PC-9 (cell line): ENCODE data around the gene TLK2. TPM values are rescaled to one million over a fixed set of nuclear protein-coding genes. Genes with fewer than 3 reads are reported as not detected.
"Not testable (repeated sequence)": the region's sequence is repeated elsewhere in the genome, so short reads cannot be mapped to it uniquely, and the experiment has no call there.

Experiments used
- BruUV-seq: library from RNA; stranded (reverse); fragments of 400-500 nt; replicated peaks from 2 replicates; lab custom pipeline; 2021; lab: Mats Ljungman, UMichigan
- CTCF ChIA-PET: fragments of 300-600 bp; sonication (Branson Sonifier 250); formaldehyde crosslinking; loops from one replicate; lab custom pipeline; 2022; ENCODE audit warnings: antibody characterized with exemption; lab: Charles Lee
- POLR2A ChIA-PET: fragments of 300-600 bp; sonication (Branson Sonifier 250); formaldehyde crosslinking; loops from one replicate; lab custom pipeline; 2022; ENCODE audit warnings: antibody characterized with exemption; ENCODE audit not compliant: unreplicated experiment; lab: Charles Lee
- DNase-seq, 2 experiments: peaks; one replicate each; pipeline versions ENCODE4 v3.0.0 to v3.0.0-alpha.2; 2015 to 2022; ENCODE audit warnings: mixed read lengths in 1 of 2
- H2AFZ ChIP-seq: fragments of 200-600 bp; sonication (generic); 2 replicates; pipeline ENCODE4 v1.8.1; 2017; ENCODE audit warnings: antibody characterized with exemption
- H3F3A ChIP-seq: fragments of 200-600 bp; sonication (generic); 2 replicates; pipeline ENCODE4 v1.8.1; 2017; ENCODE audit warnings: antibody characterized with exemption, mild to moderate bottlenecking, low read depth; ENCODE audit not compliant: insufficient read depth
- H3K27ac ChIP-seq: fragments of 200-600 bp; sonication (generic); 2 replicates; pipeline ENCODE4 v1.6.1; 2016; ENCODE audit warnings: mixed run types
- H3K27me3 ChIP-seq: fragments of 200-600 bp; sonication (generic); 2 replicates; pipeline ENCODE4 v1.6.1; 2016; ENCODE audit warnings: low read depth, mixed run types; ENCODE audit not compliant: insufficient read depth
- H3K36me3 ChIP-seq: fragments of 200-600 bp; sonication (generic); 2 replicates; pipeline ENCODE4 v1.6.1; 2016; ENCODE audit warnings: low read depth, mixed run types
- H3K4me1 ChIP-seq: fragments of 200-600 bp; sonication (generic); replicated peaks from 2 replicates; pipeline ENCODE4 v1.6.1; 2016; ENCODE audit warnings: mixed run types; ENCODE audit not compliant: insufficient read depth
- H3K4me2 ChIP-seq: fragments of 200-600 bp; sonication (generic); 2 replicates; pipeline ENCODE4 v1.6.1; 2017; ENCODE audit warnings: mixed run types
- H3K4me3 ChIP-seq: fragments of 200-600 bp; sonication (generic); 2 replicates; pipeline ENCODE4 v1.6.1; 2016; ENCODE audit warnings: mixed run types
- H3K79me2 ChIP-seq: fragments of 200-600 bp; sonication (generic); 2 replicates; pipeline ENCODE4 v1.6.1; 2017; ENCODE audit warnings: low read depth, mixed run types
- H3K9me2 ChIP-seq: fragments of 200-600 bp; sonication (generic); 2 replicates; pipeline ENCODE4 v1.8.1; 2017; ENCODE audit warnings: mild to moderate bottlenecking; ENCODE audit not compliant: insufficient read depth
- H3K9me3 ChIP-seq: fragments of 200-600 bp; sonication (generic); 2 replicates; pipeline ENCODE4 v1.8.1; 2016; ENCODE audit warnings: low read depth; ENCODE audit not compliant: insufficient read depth
- H4K20me1 ChIP-seq: fragments of 200-600 bp; sonication (generic); 2 replicates; pipeline ENCODE4 v1.8.1; 2017; ENCODE audit not compliant: insufficient read depth
- CTCF ChIP-seq: fragments of 200-600 bp; sonication (generic); conservative IDR thresholded peaks from 2 replicates; pipeline ENCODE4 v1.6.1; 2017; ENCODE audit warnings: mixed run types, antibody characterized with exemption, mild to moderate bottlenecking, moderate library complexity
- EZH2 ChIP-seq: fragments of 200-600 bp; sonication (generic); IDR thresholded peaks from 2 replicates; pipeline ENCODE4 v1.8.0; 2017; ENCODE audit warnings: antibody characterized with exemption, low read depth
- intact Hi-C: fragments of 100-400 bp; cut with micrococcal nuclease; formaldehyde crosslinking; loops from one replicate; pipeline ENCODE4 v1.10.0; 2022; ENCODE audit not compliant: unreplicated experiment
- total RNA-seq: library from RNA; stranded (reverse); gene quantifications from 2 replicates; pipeline ENCODE4 v1.2.3, GENCODE V29; 2021

Gene TLK2
- total RNA-seq, 1 experiment from 2014 or later: 40.7 TPM

GRCh38 chr17:62453041-62453440 lies 25.6 kb upstream of the TLK2 start:
- DNase-seq, H3K27me3 ChIP-seq, H4K20me1 ChIP-seq, H3K27ac ChIP-seq, intact Hi-C loops, H2AFZ ChIP-seq, H3K79me2 ChIP-seq, CTCF ChIA-PET, H3K9me3 ChIP-seq, H3K36me3 ChIP-seq, H3K4me3 ChIP-seq, H3K9me2 ChIP-seq, H3K4me1 ChIP-seq, H3K4me2 ChIP-seq, H3F3A ChIP-seq, POLR2A ChIA-PET, BruUV-seq: not testable (repeated sequence)

GRCh38 chr17:62453656-62454055 lies 25.0 kb upstream of the TLK2 start:
- H3K79me2 ChIP-seq, H4K20me1 ChIP-seq, H3F3A ChIP-seq, H3K36me3 ChIP-seq, H3K4me3 ChIP-seq, DNase-seq, H3K27me3 ChIP-seq, CTCF ChIA-PET, POLR2A ChIA-PET, H3K4me2 ChIP-seq, H2AFZ ChIP-seq, H3K4me1 ChIP-seq, BruUV-seq, H3K9me3 ChIP-seq, intact Hi-C loops, H3K27ac ChIP-seq, H3K9me2 ChIP-seq: not testable (repeated sequence)

- H3K9me3 ChIP-seq, H3K36me3 ChIP-seq, H2AFZ ChIP-seq, H3K9me2 ChIP-seq, H3K27ac ChIP-seq, H3K4me2 ChIP-seq, intact Hi-C loops, DNase-seq, H3K4me3 ChIP-seq, CTCF ChIA-PET, H3K79me2 ChIP-seq, H3K27me3 ChIP-seq, H3K4me1 ChIP-seq, H4K20me1 ChIP-seq, H3F3A ChIP-seq, BruUV-seq: not testable (repeated sequence)
- POLR2A ChIA-PET: interaction anchor here (0.7 kb wide), 1 partner anchor 9 kb away, joined by 3 read pairs; no protein-coding TSS in a partner anchor
These were observed 24.5 kb upstream of the TLK2 start for GRCh38 chr17:62454111-62454510.

- H3F3A ChIP-seq: no peaks in the 10 kb centered on the region
- H3K4me3 ChIP-seq: no peak overlapping the region
- no peak overlapping the region for H2AFZ ChIP-seq
- H3K79me2 ChIP-seq: no peaks in the 10 kb centered on the region
- H3K4me2 ChIP-seq: no peak overlapping the region
- no TSS peak for BruUV-seq
- ChIA-PET CTCF (no interaction called here), POLR2A (no interaction called here)
- no peaks in the 10 kb centered on the region for H3K27me3 ChIP-seq
- H3K9me3 ChIP-seq: no peaks in the 10 kb centered on the region
- no peaks in the 10 kb centered on the region for H3K4me1 ChIP-seq
- H3K9me2 ChIP-seq: no peaks in the 10 kb centered on the region
- H3K27ac ChIP-seq: no peak overlapping the region
- intact Hi-C loops: no loop called here
- no peaks in the 10 kb centered on the region for H3K36me3 ChIP-seq
- no peaks in the 10 kb centered on the region for H4K20me1 ChIP-seq
- DNase-seq: no peak
- TF ChIP-seq CTCF (no peak), EZH2 (no peak)
These were observed 22.6 kb upstream of the TLK2 start for GRCh38 chr17:62456016-62456415.

GRCh38 chr17:62458483-62458882 lies 20.1 kb upstream of the TLK2 start:
- H3K4me2 ChIP-seq, H3K9me2 ChIP-seq, H3K4me3 ChIP-seq, H3K36me3 ChIP-seq, H2AFZ ChIP-seq, intact Hi-C loops, H3K9me3 ChIP-seq, H4K20me1 ChIP-seq, POLR2A ChIA-PET, DNase-seq, CTCF ChIA-PET, H3F3A ChIP-seq, H3K4me1 ChIP-seq, H3K79me2 ChIP-seq, H3K27ac ChIP-seq, BruUV-seq, H3K27me3 ChIP-seq: not testable (repeated sequence)

- H3K27ac ChIP-seq, CTCF ChIA-PET, H3K4me3 ChIP-seq, H3K36me3 ChIP-seq, H3K27me3 ChIP-seq, POLR2A ChIA-PET, H3F3A ChIP-seq, BruUV-seq, DNase-seq, H3K9me3 ChIP-seq, H3K4me1 ChIP-seq, H3K4me2 ChIP-seq, H2AFZ ChIP-seq, intact Hi-C loops, H3K9me2 ChIP-seq, H3K79me2 ChIP-seq, H4K20me1 ChIP-seq: not testable (repeated sequence)
These were observed 14.2 kb upstream of the TLK2 start for GRCh38 chr17:62464422-62464821.

- DNase-seq, H3K9me3 ChIP-seq, BruUV-seq, H3K4me1 ChIP-seq, H3K4me2 ChIP-seq, H3K27me3 ChIP-seq, H3K36me3 ChIP-seq, H2AFZ ChIP-seq, CTCF ChIA-PET, intact Hi-C loops, H3K4me3 ChIP-seq, H3K27ac ChIP-seq, H3K9me2 ChIP-seq, H3F3A ChIP-seq, POLR2A ChIA-PET, H3K79me2 ChIP-seq, H4K20me1 ChIP-seq: not testable (repeated sequence)
These were observed 13.4 kb upstream of the TLK2 start for GRCh38 chr17:62465271-62465670.
